ENCODE data around the gene EMC10.
"Not testable (repeated sequence)": the region's sequence is repeated elsewhere in the genome, so short reads cannot be mapped to it uniquely, and the experiment has no call there.

EMC10 gene

DNA sequence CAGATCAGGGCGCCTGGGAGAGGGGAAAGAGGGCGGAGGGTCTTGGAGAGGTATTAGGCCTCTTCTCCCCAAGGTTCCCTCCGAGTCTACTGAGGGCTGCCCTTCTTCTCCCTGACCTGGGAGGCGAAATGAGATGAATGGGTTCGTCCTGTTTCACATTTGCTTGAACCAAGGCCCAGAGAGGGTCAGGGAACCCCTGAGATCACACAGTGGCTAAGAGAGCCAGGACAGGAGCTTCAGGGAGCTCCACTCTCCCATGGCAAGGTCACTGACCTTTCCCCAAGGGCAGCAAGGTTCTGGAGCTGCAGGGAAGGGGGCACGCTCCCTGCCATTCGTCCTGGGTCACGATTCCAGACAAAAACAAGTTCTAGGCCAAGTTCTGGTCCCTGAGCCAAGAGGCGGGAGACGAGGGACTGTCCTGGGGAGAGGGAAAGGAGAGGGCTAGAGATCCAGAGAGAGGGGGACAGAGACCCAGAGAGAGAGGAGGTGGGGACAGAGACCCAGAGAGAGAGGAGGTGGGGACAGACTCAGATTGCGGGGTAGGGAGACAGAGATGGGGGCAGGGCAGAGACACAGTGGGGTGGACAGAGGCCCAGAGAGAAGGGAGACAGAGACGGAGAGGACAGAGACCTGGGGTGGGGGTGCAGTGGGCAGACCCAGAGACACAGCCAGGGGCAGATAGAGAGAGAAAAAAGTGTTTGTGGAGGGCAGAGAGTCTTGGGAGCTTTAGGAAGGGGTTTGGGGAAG, 36.9 kb downstream of the EMC10 start:
- DNase-seq (ENCODE audit: extremely low read depth in 1 of 2, low read depth in 1 of 2) = no peak

DNA sequence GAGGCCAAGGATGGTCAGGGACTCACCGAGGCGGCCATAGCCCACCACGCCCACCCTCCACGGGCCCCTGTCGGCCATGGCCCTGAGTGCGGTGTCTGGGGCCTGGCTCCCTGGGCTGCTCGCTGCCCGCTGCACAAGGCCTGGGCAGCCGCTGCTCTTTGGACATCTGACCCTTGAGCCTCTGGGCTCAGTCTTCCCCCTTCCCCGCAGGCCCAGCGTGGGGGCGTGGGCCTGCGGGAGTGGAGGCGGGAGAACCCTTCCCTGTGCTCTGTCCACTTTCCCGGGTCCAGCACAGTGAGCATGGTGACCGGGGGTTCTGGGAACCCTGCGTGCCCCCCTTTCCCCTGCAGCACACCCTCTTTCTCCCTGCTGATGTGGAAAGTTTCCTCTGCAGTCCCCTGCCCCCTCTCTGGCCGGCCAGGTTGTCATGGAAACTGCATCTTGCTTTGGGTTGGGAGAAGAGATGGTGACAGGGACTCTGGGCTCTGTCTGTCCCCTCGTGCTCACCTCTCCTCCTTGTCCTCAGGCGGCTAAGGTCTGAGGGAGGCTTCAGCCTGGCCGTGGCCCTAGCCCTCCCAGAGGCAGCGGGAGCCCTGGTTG, 37.5 kb downstream of the EMC10 start, which contains the start of gene ASPDH:
Gene ASPDH (minus strand): TSS at position 168 of the 600 bp plus-strand sequence. CDS start 90 bp downstream, at position 78.
- no peak for DNase-seq (ENCODE audit: extremely low read depth in 1 of 2, low read depth in 1 of 2)

- no peak for DNase-seq (ENCODE audit: extremely low read depth in 1 of 2, low read depth in 1 of 2)
These were observed 38.2 kb downstream of the EMC10 start for GRCh38 chr19:50514346-50515167.

DNA sequence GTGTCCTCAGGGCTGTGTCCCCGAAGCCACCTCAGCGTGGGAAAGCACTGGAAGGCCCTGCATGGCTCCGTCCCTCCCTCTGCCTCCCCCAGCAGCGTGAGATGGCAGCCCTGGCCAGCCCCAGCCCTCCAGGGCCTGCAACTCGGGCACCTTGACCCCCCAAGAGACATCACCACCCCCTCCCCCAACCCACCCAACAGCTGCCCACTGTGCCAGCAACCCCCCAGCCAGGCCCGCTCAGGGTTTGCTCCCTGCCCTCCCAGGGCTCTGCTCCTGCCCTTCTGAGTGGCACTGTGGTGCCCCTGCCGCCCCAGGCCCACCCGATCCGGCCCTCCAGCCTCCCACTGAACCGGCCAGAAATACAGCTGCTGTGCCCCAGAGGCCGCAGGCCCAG, 38.9 kb downstream of the EMC10 start:
- DNase-seq (ENCODE audit: extremely low read depth in 1 of 2, low read depth in 1 of 2) = no peak

- DNase-seq (ENCODE audit: extremely low read depth in 1 of 2, low read depth in 1 of 2) = no peak
These were observed 40.1 kb downstream of the EMC10 start for GRCh38 chr19:50516456-50516855.

DNA sequence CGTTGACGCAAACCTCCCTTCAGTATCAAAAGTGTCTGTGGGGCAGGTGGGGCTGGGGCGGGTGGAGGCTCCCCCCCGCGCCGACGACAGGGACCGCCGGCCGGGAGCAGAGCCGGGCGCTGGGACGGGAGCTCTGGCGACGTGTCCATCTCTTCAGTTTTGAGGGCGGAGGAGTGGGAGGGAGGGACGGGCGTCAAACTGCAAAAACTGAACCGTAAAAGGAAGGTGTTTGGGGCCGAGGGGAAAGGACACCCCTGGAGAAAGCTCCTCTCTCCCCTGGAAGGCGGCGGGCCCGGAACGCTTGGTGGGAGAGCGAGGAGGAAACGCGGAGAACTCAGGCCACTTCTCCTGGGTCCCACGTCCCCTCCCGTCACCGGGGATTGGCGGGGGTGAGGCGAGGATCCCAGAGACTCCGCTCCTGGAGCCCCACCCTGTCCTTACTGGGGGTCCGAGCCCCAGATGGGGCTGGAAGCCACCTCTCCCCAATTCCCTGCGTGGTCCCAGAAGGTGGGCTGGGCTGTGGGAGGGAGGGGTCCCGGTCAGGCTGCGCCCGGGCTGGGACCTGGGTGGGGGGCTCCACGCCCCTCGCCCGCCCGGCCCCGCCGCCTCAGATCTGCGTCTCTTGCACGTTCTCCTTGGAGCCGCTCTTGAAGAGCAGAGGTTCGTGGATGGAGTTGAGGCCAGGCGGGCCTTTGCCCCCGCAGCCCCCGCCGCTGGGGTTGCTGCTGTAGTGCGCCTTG, 40.8 kb downstream of the EMC10 start:
- DNase-seq (ENCODE audit: extremely low read depth in 1 of 2, low read depth in 1 of 2) = no peak

GRCh38 chr19:50517704-50518075, 41.4 kb downstream of the EMC10 start:
- DNase-seq (ENCODE audit: extremely low read depth in 1 of 2, low read depth in 1 of 2) = no peak

DNA sequence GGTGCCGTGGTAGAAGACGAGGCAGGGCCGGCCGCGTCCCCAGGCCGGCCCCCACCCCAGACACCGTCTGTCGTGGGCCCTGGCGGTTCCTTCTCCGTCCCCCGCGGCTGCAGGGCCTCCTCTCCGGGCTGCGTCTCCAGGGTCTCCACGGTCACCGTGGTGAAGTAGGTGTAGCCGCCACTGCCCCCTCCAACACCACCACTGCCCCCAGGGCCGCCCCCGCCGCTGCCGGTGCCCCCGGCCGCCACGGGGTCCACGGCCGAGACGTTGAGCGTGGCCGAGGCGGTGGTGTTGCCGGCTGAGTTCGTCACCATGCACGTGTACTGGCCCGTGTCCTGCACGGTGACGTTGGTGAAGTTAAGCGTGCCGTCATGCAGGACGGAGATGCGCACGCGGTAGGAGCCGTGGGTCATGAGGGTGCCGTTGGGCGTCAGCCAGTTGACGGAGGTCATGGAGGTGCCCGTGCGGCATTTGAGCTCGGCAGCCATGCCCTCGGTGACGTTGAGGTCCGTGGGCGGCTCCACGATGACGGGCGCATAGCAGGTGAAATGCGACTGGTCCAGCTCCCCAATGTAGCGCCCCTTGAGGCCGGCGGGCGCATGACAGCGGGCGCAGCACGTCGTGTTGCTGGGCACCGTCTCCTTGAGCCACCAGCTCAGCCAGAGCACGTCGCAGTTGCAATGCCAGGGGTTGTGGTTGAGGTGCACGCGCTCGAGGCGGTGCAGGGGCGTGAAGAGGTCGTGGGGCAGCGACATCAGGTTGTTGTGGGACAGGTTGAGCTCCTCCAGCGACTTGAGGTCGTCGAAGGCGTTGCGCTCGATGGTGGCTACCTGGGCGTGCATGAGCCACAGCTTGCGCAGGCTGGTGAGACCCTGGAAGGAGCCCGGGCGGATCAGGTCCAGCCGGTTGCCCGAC, 42.0 kb downstream of the EMC10 start:
- no peak for DNase-seq (ENCODE audit: extremely low read depth in 1 of 2, low read depth in 1 of 2)

- DNase-seq (ENCODE audit: extremely low read depth in 1 of 2, low read depth in 1 of 2) = no peak
These were observed 42.8 kb downstream of the EMC10 start for GRCh38 chr19:50519006-50519575.

- DNase-seq (ENCODE audit: extremely low read depth in 1 of 2, low read depth in 1 of 2) = no peak
These were observed 44.6 kb downstream of the EMC10 start for GRCh38 chr19:50520822-50521465.

DNA sequence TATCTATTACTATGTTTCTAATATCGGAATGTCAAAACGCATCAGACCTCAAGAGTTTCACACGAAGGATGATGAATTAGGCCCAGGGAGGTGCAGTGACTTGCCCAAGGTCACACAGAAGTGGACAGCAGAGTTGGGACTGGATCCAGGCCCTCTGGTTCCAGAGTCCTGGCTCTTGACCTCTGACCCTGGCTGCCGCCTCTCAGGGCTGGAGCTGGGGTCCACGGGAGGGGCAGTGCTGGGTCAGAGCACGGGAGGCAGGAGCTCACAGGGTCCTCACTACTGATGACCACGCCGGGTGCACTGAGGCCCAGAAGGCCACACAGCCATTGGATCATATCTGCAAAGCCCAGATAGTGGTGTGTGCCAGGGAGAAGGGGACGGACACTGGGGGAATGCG, 46.6 kb downstream of the EMC10 start:
- DNase-seq (ENCODE audit: extremely low read depth in 1 of 2, low read depth in 1 of 2) = no peak

GRCh38 chr19:50528052-50528451, 51.7 kb downstream of the EMC10 start:
- not testable (repeated sequence) for DNase-seq (ENCODE audit: extremely low read depth in 1 of 2, low read depth in 1 of 2)

DNA sequence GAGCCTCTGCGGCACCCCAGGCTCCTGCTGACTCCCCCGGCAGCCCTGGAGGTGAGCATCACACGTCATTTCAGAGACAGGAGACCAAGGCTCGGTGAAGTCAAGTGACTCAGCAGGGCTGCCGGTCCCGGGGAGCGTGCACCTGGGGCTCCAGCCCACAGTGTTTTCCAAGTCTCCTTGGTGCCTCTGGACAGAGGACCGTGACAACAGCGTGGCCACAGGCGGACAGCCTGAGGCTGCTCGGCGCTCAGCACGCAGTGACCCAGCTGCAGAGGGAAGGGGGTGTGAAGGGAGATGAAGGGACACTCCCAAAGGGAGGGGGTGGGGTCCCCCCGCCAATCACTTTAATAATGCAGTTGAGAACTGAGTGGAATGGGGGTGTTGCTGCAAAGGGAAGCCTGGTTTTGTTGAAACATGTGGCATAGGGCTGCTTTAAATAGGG, 54.9 kb downstream of the EMC10 start:
- no peak for DNase-seq (ENCODE audit: extremely low read depth in 1 of 2, low read depth in 1 of 2)

DNA sequence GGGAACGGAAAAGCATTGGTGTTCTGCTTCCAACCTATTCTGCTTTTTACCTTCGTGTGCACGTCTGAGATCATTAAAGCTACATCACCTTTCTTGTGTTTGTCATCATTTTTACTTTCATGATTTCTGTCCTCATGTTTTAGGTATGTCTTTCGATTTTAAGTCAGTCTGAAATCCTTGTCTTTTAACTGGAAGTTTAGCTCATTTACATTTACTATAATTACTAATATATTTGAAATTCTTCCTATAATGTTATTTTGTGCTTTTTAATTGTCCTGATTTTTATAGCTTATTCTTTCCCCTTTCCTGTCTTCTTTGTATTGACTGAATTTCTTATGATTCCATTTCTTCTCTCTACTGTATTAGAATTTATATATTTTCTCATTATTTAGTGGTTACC, 56.6 kb downstream of the EMC10 start:
- no peak for DNase-seq (ENCODE audit: extremely low read depth in 1 of 2, low read depth in 1 of 2)

DNA sequence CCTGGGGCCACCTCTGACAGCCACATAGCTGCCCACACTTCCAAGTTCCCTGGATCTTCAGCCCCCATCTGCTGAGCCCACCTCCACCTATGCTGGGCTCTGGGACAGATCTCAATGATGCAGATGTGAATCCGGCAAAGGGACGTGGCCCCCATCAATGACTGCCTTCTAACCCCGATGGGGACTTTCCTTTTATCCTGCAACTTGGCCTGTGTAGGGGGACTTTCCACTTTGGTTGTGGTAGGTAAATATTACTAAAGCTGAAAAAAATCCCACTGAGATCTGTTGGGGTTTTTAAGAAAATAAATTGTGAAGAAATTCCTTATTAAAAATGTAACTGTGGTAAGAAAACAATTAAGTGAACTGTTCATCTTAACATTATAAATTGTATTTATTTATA, 58.2 kb downstream of the EMC10 start:
- DNase-seq (ENCODE audit: extremely low read depth in 1 of 2, low read depth in 1 of 2) = no peak

GRCh38 chr19:50535672-50536187, 59.4 kb downstream of the EMC10 start:
- DNase-seq (ENCODE audit: extremely low read depth in 1 of 2, low read depth in 1 of 2) = no peak

DNA sequence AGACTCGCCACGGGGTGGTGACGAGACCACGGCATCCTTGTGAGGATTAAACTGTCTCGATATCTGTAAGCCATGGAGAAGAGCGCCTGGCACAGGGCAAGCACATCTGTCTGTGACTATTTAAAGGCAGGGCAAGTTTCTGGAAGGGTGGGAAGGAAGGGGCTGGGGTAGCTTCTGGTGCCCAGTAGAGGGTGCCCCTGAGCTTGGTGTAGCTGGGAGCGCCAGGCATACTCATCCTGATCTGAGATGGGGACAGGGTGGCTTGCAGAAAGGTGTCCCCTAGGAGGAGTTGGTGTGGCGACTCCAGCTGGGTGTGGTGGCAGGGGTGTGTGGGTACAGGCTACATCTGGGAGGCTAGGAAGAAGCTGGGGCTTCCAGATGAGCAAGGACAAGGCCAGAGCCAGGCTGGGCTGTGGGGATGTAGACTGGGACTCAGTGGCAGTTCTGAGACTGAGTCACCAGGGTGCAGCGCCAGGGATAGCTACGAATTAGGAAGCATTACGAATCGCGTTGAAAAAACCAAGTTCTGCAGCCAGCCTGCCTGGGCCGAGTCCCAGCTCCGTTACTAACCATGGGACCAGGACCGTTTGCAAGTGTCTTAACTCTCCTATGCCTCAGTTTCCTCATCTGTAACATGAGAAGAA, 60.5 kb downstream of the EMC10 start:
- no peak for DNase-seq (ENCODE audit: extremely low read depth in 1 of 2, low read depth in 1 of 2)

DNA sequence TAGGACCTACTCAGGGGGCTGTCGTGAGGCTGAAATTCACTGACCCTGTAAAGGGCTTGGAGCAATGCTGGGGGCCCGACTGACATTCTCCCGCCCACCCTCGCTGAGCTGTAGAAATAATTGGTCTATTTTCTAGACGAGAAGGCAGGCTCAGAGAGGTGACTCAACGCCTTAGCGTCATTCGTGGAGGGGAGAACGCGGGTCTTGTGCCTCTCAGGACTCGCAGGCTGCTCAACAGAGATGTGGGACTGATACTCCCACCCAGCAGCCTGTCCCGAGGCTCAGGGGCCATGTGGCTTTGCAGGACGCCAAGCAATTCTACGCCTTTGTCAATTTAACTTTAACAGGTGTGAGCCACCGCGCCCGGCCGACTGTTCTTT, 61.0 kb downstream of the EMC10 start:
- no peak for DNase-seq (ENCODE audit: extremely low read depth in 1 of 2, low read depth in 1 of 2)
